Activated CD8-positive, alpha-beta memory T cell treated with anti-CD3 and anti-CD28 coated beads, Interleukin-2, amount 10 ng/mL, durations not matched to agents 7 days and 5 days (primary cell): Measurements from ENCODE around the gene GNAS. TPM values are rescaled to one million over a fixed set of nuclear protein-coding genes. Genes with fewer than 3 reads are reported as not detected.

Experiments
- ATAC-seq: fragments of 150-1000 bp; cut with Tn5 transposase; one replicate; pipeline ENCODE4 v1.10.0; 2021; ENCODE audit warnings: moderate library complexity
- CTCF ChIA-PET: fragments of 350-600 bp; sonication (Branson Sonifier 250); formaldehyde crosslinking; loops from one replicate; lab custom pipeline; 2021; ENCODE audit warnings: antibody characterized with exemption; lab: Charles Lee
- DNase-seq: peaks from one replicate; pipeline ENCODE4 v3.0.0-alpha.2; 2020
- H3K27ac Mint-ChIP-seq: one replicate; pipeline ENCODE4 v1.8.0; 2021; ENCODE audit warnings: mild to moderate bottlenecking, mixed read lengths
- H3K27me3 Mint-ChIP-seq: one replicate; pipeline ENCODE4 v1.8.0; 2021; ENCODE audit warnings: mixed read lengths
- H3K36me3 Mint-ChIP-seq: one replicate; pipeline ENCODE4 v1.8.0; 2021; ENCODE audit warnings: mild to moderate bottlenecking, mixed read lengths
- H3K4me1 Mint-ChIP-seq: one replicate; pipeline ENCODE4 v1.8.0; 2021; ENCODE audit warnings: mixed read lengths
- H3K4me3 Mint-ChIP-seq: one replicate; pipeline ENCODE4 v1.8.0; 2021; ENCODE audit warnings: mild to moderate bottlenecking, moderate library complexity, mixed read lengths
- H3K9me3 Mint-ChIP-seq: one replicate; pipeline ENCODE4 v1.8.0; 2022; ENCODE audit warnings: low read depth, mixed read lengths
- total RNA-seq, 2 experiments: library from RNA; stranded (reverse); gene quantifications; one replicate each; pipeline ENCODE4 v1.2.3, GENCODE V29; 2021

GNAS gene
- total RNA-seq, 2 experiments from 2014 or later, result 817 to 859 TPM

DNA sequence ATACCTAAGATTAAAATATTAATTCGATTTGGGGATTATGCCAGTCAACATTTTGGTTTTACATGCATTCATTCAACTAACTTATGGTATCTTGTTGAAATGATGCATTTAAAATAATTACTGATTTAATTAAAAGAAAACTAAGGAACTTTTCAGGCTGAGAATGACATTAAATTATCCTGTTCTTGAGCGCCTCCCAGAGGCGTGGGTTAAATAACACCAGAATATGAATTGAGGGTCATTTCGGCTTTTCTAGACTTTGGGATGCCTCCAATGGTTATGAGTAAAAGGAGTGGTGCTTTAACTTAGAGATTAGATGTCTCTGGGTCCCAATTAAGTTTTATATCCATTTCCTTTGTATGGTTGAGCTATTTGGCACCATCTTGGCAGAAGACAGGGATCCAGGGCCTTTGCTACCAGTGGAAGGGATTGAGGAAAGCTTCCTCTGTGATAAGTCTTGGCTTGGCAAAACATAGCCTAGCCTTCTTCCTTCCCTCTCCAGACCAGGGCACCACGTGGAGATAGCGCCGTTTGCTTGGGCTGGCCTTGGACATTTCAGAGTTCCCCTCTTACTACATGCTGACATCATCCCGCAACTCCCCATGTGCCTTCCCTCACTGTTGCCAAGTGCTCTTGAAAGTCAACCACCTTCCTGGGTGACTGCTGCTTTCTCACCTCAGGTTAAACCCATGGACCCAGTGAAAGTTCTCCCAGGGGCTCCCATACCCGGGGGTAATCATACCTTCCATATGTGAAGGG, 28.7 kb downstream of the GNAS start:
- ATAC-seq (no peak), DNase-seq (no peak)
- Mint-ChIP-seq H3K27me3 (no peaks in the 10 kb centered on the region), H3K4me3 (no peak overlapping the region), H3K4me1 (peaks cover 27% of the 10 kb centered on the region), H3K36me3 (no peaks in the 10 kb centered on the region), H3K27ac (no peak overlapping the region), H3K9me3 (no peaks in the 10 kb centered on the region)
- CTCF ChIA-PET, result interaction anchor here (0.9 to 1.4 kb wide), 2 partner anchors 13 to 15 kb away, joined by 3 to 6 read pairs; no protein-coding TSS in a partner anchor

GRCh38 chr20:58882704-58883089, 30.2 kb downstream of the GNAS start:
- CTCF ChIA-PET, result interaction anchor here (1.5 kb wide), 1 partner anchor 13 kb away, joined by 7 read pairs; no protein-coding TSS in a partner anchor
- ATAC-seq (no peak), DNase-seq (no peak)
- Mint-ChIP-seq H3K9me3 (no peaks in the 10 kb centered on the region), H3K4me3 (no peak overlapping the region), H3K4me1 (peaks cover 37% of the 10 kb centered on the region), H3K27me3 (no peaks in the 10 kb centered on the region), H3K27ac (no peak overlapping the region), H3K36me3 (no peaks in the 10 kb centered on the region)

DNA sequence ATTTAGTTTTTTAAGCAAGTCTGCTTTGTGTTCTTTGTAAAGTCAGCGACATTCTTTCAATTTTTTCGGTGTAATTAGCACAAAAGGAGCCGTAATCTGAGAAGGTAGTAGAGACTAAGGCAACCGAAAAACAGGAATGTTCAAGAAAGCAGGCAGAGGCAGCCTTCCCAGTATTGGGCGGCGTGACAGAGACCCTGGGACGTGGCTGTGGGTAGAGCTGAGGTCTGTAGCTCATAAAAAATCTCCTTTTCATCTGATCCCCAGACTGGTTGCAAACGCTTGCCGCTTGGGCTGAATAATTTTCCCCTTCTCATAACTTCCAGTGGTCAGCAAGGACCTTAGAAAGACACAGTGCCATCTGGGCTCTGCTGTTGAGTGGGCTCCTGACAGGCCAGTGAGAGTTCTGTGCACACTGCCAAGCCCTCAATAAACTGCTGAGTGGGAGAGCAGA, 30.8 kb downstream of the GNAS start:
- Mint-ChIP-seq H3K4me1 (peaks cover 35% of the 10 kb centered on the region), H3K9me3 (no peaks in the 10 kb centered on the region), H3K36me3 (no peaks in the 10 kb centered on the region), H3K27ac (no peak overlapping the region), H3K27me3 (no peaks in the 10 kb centered on the region), H3K4me3 (no peak overlapping the region)
- CTCF ChIA-PET, result interaction anchor here (1.3 to 1.5 kb wide), 2 partner anchors 14 to 205 kb away, joined by 4 to 7 read pairs; no protein-coding TSS in a partner anchor
- ATAC-seq (no peak), DNase-seq (no peak)

DNA sequence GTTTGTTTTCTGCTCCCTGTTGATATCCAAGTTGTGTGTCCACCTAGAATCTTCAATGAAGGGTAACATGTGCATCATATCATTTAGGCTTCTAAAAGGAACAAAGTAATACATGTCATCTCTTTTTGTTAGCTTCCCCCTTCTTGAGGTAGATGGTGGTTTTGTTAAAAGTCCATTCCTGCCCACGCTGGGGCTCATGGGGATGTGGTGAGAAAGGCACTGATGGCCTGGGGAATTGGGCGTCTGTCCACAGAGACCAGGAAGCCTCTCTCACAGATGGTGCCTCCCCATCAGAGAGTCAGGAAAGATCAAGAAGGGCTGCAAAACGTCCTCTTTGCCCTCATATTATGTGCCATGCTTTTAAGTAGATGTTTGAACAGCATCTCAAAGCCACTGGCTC, 32.5 kb downstream of the GNAS start:
- CTCF ChIA-PET, result interaction anchor here (1.3 kb wide), 2 partner anchors 15 to 237 kb away, joined by 3 read pairs; no protein-coding TSS in a partner anchor
- no peak overlapping the region for H3K4me3 Mint-ChIP-seq
- no peaks in the 10 kb centered on the region for H3K9me3 Mint-ChIP-seq
- DNase-seq (no peak), ATAC-seq (no peak)
- H3K4me1 Mint-ChIP-seq, result peaks cover 25% of the 10 kb centered on the region
- no peaks in the 10 kb centered on the region for H3K27me3 Mint-ChIP-seq
- no peak overlapping the region for H3K27ac Mint-ChIP-seq
- peaks cover under 1% of the 10 kb centered on the region for H3K36me3 Mint-ChIP-seq

- Mint-ChIP-seq H3K27me3 (no peaks in the 10 kb centered on the region), H3K27ac (no peak overlapping the region), H3K36me3 (peaks cover 1% of the 10 kb centered on the region), H3K4me3 (no peak overlapping the region), H3K4me1 (peaks cover 26% of the 10 kb centered on the region), H3K9me3 (no peaks in the 10 kb centered on the region)
- DNase-seq (no peak), ATAC-seq (no peak)
- CTCF ChIA-PET, result interaction anchor here (1.0 to 1.3 kb wide), 3 partner anchors 10 to 335 kb away, joined by 3 to 4 read pairs (median 3); no protein-coding TSS in a partner anchor
These were observed 34.0 kb downstream of the GNAS start for GRCh38 chr20:58886546-58886945.

DNA sequence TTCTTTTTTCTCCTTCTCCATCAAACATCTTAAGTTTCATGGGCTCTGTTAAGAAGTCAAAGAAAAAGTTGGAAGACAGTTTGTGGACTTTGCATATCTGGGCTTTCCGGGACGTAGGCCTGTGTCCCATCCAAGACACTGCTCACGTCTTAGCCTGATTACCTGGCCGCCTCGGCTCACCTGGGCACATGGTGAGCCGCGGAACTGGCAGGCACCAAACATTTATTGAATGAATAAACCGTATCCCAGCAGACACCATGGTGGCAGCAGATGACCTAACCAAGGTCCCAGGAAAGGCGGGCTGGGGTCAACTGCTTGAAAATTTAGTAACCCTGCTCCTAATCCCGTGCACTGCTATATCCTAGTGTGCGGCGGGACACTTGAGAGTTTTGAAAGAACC, 35.6 kb downstream of the GNAS start:
- Mint-ChIP-seq H3K36me3 (peaks cover 8% of the 10 kb centered on the region), H3K27ac (peak overlapping the region; percentile 81), H3K9me3 (no peaks in the 10 kb centered on the region), H3K4me1 (peaks cover 31% of the 10 kb centered on the region), H3K4me3 (peak overlapping the region; percentile 78), H3K27me3 (no peaks in the 10 kb centered on the region)
- no peak for ATAC-seq
- no peak for DNase-seq
- CTCF ChIA-PET, result no interaction called here

DNA sequence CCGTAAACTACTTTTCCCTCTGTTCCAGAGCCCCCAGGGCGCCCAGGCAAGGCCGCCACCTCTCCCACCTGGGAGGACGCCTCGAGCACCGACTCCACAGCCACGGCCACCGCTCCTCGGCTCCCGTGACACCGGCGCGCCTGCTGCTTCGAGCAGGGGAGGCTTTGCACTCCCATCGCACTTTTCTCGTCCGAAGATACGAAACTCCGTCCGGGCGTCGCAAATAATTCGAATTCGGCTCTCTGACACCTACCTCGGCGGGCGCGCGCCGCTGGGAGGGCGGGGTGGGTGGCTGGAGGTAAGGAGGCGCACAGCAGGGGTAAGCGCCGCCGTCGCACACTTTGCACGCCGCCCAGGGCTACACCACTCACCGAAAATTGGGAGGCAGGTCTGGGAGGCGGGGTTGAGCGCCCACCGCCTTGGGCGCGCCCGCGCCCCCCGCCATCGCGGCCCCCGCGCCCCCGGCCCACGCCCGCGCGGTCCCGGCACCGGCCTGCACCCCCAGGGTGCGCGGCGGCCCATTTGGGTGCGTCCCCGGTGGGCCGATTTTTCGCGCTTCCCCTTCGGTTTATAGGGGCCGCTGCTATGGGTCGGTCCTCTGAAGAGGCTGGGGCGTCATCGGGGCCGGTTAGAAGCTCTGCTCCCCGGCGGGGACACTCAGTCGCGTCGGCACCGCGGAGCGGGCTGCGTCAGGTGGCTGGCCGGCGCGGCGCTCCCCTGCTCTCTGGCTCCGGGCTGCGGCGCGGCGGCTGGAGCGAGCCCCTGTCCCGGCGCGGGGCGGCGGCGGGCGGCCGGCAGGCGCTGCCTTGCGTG, 36.2 kb downstream of the GNAS start:
- peak; percentile 89 for DNase-seq
- peaks cover 13% of the 10 kb centered on the region for H3K36me3 Mint-ChIP-seq
- peak overlapping the region; percentile 78 for H3K4me3 Mint-ChIP-seq
- no peaks in the 10 kb centered on the region for H3K27me3 Mint-ChIP-seq
- H3K27ac Mint-ChIP-seq, result peak overlapping the region; percentile 81
- ATAC-seq, result peak; percentile 59
- no peaks in the 10 kb centered on the region for H3K9me3 Mint-ChIP-seq
- CTCF ChIA-PET, result no interaction called here
- H3K4me1 Mint-ChIP-seq, result peaks cover 36% of the 10 kb centered on the region

- H3K4me3 Mint-ChIP-seq, result peak overlapping the region; percentile 80
- H3K36me3 Mint-ChIP-seq, result peaks cover 15% of the 10 kb centered on the region
- no peak for ATAC-seq
- no peaks in the 10 kb centered on the region for H3K9me3 Mint-ChIP-seq
- peak overlapping the region; percentile 90 for H3K27ac Mint-ChIP-seq
- no peaks in the 10 kb centered on the region for H3K27me3 Mint-ChIP-seq
- DNase-seq, result no peak
- peaks cover 41% of the 10 kb centered on the region for H3K4me1 Mint-ChIP-seq
- CTCF ChIA-PET, result interaction anchor here (1.1 kb wide), 1 partner anchor 142 kb away, joined by 3 read pairs; the partner anchor contains the start of gene ATP5F1E
These were observed 36.8 kb downstream of the GNAS start for GRCh38 chr20:58889334-58889760.

DNA sequence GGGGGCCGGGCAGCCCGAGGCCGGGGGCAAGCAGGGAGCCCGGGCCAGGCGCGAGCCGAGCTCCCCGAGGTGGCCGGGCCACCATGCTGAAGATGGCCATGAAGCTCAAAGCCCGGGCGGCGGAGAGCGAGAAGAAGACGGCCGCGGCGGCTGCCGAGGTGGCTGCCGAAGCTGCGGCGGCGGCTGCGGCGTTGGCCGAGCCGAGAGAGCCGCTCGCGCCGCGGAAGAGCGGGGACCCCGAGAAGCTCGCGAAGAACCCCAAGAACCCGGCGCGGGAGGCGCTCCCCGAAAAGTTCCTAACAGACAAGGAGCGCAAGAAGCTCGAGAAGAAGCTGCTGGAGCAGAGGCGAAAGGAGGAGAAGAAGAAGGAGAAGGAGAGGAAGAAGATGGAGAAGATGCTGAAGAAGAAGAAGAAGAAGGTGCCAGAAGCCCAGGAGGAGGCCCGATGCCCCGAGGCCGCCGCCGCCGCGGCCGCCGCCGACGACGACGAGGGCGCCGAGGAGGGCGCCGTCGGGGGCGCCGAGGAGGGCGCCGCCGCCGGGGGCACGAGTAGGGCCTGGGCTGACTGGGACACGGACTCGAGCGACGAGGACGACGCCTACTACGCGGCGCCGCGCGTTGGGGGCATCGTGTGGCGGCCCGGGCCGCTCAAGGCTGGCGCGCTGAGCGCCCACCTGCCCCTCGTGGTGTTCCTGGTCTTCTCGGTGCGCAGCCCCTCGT, 37.4 kb downstream of the GNAS start:
- CTCF ChIA-PET, result interaction anchor here (1.1 kb wide), 1 partner anchor 142 kb away, joined by 3 read pairs; the partner anchor contains the start of gene ATP5F1E
- ATAC-seq, result no peak
- Mint-ChIP-seq H3K4me1 (peaks cover 45% of the 10 kb centered on the region), H3K4me3 (peak overlapping the region; percentile 89), H3K9me3 (no peaks in the 10 kb centered on the region), H3K27me3 (no peaks in the 10 kb centered on the region), H3K27ac (peak overlapping the region; percentile 98), H3K36me3 (peaks cover 19% of the 10 kb centered on the region)
- DNase-seq, result no peak

DNA sequence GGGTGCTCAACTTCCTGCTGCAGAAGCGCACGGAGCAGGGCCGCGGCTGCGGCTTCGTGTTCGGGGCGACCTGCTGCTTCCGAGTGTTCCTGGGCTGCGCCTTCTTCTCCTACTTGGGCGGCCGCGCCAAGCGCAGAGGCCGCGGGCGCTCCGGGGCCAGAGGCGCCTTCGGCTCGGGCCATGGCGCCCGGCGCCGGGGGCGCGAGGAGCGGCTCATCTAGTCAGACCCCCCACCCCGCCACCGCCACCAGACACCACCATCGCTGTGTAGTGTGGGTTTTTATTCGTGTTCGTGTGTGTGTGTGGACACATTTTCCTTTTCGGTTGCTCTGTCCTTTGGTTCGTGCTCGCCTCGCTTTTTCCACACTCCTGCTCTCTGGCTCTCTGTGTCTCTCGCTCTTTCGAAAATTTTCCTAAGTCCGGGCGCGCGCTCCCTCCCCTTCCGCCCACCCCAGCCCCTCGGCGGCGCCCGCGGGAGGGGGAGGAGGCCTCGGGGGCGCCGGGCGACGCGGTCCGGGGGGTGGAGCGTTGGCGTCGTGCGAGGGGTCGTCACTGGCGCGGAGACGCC, 38.1 kb downstream of the GNAS start:
- H3K9me3 Mint-ChIP-seq, result no peaks in the 10 kb centered on the region
- peaks cover 25% of the 10 kb centered on the region for H3K36me3 Mint-ChIP-seq
- H3K27ac Mint-ChIP-seq, result peak overlapping the region; percentile 98
- ATAC-seq (peak; percentile 38), DNase-seq (peak; percentile 78)
- CTCF ChIA-PET, result interaction anchor here (1.1 kb wide), 1 partner anchor 141 kb away, joined by 3 read pairs; the partner anchor contains the start of gene ATP5F1E
- peak overlapping the region; percentile 89 for H3K4me3 Mint-ChIP-seq
- no peaks in the 10 kb centered on the region for H3K27me3 Mint-ChIP-seq
- peaks cover 52% of the 10 kb centered on the region for H3K4me1 Mint-ChIP-seq

DNA sequence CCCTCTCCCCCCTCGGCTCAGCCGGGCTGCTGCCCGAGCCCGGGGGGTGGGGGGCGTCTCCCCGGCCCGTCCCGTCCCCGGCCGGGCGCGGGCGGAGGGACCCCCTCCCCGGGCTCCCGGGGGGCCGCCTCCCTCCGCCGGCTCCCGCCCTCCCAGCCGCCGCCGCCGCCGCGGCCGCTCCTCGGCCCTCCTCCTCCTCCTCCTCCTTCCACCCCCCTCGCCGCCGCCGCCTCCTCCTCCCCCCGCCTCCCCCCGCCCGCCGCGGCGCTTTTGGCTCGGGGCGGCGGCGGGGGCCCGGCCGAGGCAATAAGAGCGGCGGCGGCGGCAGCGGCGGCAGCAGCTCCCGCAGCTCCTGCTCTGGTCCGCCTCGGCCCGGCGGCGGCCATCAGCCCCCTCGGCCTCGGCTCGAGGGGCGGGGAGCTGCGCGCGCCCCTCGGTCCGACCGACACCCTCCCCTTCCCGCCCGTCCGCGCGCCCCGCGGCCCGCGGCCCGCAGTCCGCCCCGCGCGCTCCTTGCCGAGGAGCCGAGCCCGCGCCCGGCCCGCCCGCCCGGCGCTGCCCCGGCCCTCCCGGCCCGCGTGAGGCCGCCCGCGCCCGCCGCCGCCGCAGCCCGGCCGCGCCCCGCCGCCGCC, 38.7 kb downstream of the GNAS start:
- ATAC-seq, result peak; percentile 31
- CTCF ChIA-PET, result no interaction called here
- Mint-ChIP-seq H3K36me3 (peaks cover 30% of the 10 kb centered on the region), H3K27ac (peak overlapping the region; percentile 82), H3K4me3 (peak overlapping the region; percentile 97), H3K4me1 (peaks cover 53% of the 10 kb centered on the region), H3K27me3 (no peaks in the 10 kb centered on the region), H3K9me3 (no peaks in the 10 kb centered on the region)
- DNase-seq, result peak; percentile 80

DNA sequence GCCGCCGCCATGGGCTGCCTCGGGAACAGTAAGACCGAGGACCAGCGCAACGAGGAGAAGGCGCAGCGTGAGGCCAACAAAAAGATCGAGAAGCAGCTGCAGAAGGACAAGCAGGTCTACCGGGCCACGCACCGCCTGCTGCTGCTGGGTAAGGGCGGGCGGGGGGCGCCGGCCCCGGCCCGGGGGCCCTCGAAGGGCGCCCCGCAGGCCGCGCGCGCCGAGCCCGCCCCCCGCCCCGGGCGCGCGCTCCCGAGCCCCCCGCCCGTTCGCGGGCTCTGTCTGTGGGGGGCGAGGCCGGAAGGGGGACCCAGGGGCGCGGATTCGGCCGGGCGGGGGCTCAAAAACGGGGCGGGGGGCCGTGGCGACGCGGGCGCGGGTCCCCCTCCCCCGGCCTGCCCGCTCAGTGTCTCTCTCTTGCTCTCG, 39.2 kb downstream of the GNAS start:
- Mint-ChIP-seq H3K36me3 (peaks cover 36% of the 10 kb centered on the region), H3K27me3 (no peaks in the 10 kb centered on the region), H3K4me1 (peaks cover 52% of the 10 kb centered on the region), H3K4me3 (peak overlapping the region; percentile 97), H3K27ac (peak overlapping the region; percentile 98), H3K9me3 (no peaks in the 10 kb centered on the region)
- ATAC-seq, result peak; percentile 1
- DNase-seq, result peak; percentile 57
- CTCF ChIA-PET, result no interaction called here
